Esophagus mucosa (tissue), 1 donor: ENCODE measurements around the gene PARD6B. TPM values are rescaled to one million over a fixed set of nuclear protein-coding genes. Genes with fewer than 3 reads are reported as not detected.
"Not testable (repeated sequence)": the region's sequence is repeated elsewhere in the genome, so short reads cannot be mapped to it uniquely, and the experiment has no call there.

Experiments used
- ATAC-seq: fragments of 200-7000 bp; cut with Tn5 transposase; one replicate; pipeline ENCODE4 v1.9.1; 2020
- total RNA-seq: library from RNA; stranded (reverse); gene quantifications from one replicate; pipeline ENCODE4 v1.2.4, GENCODE V29; 2023
- donor health status: DM: yes; HTN: yes; CAD: no.

The PARD6B gene
- total RNA-seq, result 6.5 TPM

DNA sequence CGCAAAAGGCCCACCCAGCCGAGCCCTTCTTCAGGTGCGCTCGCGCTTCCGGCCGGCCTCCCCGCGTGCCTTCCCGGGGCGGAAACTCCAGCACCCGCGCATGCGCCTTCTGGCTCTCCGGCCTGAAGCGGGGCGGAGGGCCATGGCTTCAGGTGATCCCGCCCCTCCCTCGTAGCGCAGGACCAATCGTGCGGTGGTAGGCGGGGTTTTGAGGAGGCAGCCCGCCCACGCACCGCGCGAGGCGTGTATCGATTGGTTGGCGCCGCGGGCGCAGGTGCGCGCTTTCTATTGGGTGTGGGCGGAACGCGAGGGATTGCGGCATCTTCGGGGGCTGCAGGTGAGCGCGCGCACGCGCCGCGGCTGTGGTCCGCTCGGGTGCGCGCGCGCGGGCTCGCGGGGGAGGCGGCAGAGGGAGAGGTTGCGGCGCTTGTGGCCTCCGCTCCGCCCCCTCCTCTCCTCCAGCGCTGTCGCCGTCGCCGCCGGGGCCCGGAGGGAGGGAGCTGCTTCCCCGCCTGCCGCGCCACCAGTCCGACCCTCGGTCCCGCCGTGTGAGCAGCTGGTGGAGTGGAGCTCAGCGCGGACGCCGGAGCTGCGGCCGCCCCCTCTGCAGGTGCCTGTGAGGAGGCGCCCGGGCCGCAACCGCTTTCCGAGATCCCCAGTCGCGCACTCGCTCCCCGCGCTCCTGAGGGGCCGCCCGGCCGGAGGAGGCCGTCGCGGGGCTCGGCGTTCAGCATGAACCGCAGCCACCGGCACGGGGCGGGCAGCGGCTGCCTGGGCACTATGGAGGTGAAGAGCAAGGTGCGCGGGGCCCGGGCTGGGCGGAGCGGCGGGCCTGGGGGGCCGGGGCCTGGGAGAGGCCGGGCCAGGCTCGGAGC lies at the start of gene PARD6B:
Gene PARD6B, plus strand, starts transcription at position 526 of the 875 bp plus-strand sequence. Its CDS starts 207 bp downstream, at position 733.
- ATAC-seq, result peak; percentile 96

GRCh38 chr20:50682065-50682464 lies 49.3 kb upstream of the PARD6B start:
- ATAC-seq, result no peak

- no peak for ATAC-seq
Measured at GRCh38 chr20:50682947-50683530, 48.3 kb upstream of the PARD6B start.

GRCh38 chr20:50683570-50683969 lies 47.8 kb upstream of the PARD6B start:
- no peak for ATAC-seq

- no peak for ATAC-seq
Measured at GRCh38 chr20:50686821-50687220, 44.6 kb upstream of the PARD6B start.

DNA sequence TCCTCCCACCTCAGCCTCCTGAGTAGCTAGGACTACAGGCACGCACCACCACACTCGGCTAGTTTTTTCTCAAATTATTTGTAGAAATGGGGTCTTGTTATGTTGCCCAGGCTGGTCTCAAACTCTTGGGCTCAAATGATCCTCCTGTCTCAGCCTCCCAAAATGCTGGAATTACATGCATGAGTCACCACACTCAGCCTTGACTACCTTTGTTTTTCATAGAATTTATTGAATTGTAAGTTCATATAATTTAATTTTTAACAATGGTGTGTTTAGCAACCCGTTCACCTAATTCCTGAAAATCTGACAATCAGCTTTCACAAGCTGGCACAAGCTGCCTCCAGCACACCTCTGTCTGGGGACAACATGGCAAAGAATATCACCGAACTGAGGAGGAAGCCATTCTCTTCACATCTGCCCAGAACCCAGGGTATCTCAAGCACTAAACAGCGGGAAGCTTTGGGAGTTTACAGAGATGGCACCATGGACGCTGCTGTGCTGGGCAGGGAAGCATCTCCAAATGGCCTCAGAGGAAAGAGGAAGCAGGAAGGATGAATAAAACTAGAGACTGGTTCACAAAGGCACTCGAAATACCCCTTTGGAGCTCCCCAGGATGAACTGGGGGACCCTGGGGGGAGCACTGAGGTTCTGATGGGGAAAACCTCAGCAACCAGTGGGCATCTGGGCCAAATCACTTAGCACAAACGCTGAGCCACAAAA lies 43.0 kb upstream of the PARD6B start:
- ATAC-seq, result no peak

DNA sequence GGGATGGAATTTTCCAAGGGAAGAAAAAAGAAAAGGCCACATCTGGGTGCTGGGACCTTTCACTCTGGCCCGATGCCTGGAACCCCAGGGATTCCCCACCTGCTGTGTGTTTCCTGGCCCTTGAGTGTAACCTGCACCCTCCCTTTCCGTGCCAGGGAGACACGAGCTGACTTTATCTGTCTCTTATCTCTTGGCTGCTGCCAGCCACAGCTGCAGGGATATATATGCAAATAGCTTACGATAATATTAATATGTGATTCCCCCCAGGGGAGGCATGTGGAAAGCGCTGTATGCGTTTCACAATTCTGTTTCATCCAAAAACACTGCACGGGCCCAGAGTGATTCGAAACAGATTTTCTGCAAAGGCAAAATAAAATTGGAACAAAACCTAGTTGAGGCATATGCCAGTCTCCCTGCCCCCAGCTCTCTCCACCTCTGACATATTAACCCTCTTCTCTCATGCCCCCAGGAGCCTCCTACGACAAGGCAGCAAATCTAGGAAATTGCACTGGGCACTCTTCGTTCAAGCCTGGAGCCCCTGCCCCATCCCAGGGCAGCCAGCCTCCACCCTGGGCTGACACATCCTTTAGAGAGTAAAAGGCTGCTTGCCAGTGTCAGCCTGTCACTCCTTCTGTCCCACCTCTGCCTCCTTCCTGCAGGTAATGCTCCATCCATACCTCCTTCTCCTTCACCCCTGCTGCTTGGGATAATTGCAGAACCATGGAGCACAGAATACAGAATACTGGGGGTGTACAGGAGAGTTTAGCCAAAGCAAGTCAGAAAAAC lies 41.3 kb upstream of the PARD6B start:
- no peak for ATAC-seq

GRCh38 chr20:50690650-50691572 lies 40.5 kb upstream of the PARD6B start, which contains the start of gene RIPOR3:
Gene RIPOR3 (minus strand): TSS chr20:50691542. CDS start chr20:50691128, 414 bp downstream.
- ATAC-seq, result peak; percentile 29

DNA sequence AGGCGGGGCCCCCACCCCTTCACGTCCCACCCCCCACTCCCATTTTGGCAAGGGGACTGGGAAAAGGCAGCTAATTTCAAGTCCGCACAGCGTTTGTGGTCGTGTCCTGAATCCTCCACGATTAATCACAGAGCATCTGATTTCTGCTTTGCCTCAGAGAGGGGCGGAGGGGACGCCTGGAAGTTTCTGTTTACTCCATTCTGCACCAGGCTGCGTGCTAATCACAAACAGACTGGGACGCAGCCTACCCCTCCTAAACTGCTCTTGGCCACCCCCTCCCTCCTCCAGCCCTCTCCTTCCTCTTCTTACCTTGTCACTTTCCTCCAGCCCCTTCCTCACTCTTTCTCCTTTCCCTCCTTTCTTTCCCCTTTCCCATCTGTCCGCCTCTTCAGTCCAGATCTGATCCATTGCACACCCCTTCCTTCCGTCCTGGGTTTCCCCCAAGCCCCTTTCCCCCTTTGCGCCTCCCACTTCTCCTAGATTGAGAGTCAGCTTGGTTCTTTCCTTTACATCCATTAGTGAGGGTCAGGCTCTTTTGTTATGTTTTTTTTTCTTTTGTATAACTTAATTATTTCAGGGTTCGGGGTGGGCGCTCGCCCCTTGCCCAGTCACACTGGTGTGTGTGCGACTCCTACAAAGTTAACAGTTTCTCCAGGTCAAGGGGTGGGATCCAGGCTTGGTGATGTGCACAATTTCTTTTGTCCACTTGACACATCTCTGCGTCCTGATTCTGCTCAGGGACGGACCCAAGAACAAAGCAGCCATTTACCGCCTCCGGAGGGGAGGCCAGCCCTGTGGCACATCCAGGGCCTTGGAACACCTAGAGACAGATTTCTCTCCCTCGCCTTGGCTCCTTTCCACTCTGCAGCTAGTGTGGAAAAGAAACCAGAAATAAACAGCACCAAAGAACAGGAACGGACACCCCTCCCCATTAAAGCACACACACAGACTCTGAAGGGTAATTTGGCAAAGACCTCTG lies 39.5 kb upstream of the PARD6B start:
- no peak for ATAC-seq

GRCh38 chr20:50692552-50692933 lies 38.8 kb upstream of the PARD6B start:
- ATAC-seq, result no peak

DNA sequence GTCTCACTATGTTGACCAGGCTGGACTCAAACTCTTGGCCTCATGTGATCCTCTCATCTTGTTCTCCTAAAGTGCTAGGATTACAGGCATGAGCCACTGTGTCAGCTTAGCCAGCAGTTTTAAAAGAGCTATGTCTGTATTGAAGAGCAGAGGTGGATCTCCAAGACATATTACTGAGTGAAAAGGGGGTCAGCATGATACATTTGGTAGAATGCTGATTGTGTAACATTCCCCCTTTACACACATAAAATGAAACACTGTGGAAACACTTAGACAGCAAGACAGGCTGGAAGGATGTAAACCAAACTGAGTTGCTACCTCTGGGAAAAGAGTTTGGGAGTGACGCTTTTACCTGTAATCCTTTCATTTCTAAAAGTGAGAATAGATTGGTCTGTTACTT lies 38.4 kb upstream of the PARD6B start:
- no peak for ATAC-seq

DNA sequence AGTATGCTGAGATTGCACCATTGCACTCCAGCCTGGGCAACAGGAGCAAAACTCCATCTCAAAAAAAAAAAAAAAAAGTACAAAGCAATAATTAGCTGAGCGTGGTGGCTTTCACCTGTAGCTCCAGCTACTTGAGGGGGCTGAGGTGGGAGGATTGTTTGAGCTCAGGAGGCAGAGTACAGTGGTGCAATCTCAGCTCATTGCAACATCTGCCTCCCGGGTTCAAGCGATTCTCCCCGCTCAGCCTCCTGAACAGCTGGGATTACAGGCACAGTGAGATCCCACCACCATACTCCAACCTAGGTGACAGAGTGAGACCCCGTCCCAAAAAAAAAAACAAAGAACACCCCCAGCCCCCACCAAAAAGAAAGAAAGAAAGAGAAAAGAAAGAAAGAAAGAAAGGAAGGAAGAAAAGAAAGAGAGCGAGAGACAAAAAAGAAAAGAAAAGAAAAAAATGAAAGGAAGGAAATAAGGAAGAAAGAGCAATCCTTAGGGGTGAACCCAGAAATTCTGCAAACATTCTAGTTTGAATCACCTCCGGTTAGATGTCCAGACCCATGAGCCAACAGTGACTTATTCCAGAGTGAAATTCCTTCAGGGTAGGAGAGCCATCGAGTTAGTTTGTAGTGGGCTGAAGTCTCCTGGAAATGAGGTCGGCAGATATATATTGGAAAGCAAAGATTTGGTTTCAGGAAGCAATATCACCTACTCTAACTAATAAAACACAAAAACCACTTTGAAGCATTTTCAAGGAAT lies 36.8 kb upstream of the PARD6B start:
- no peak for ATAC-seq

DNA sequence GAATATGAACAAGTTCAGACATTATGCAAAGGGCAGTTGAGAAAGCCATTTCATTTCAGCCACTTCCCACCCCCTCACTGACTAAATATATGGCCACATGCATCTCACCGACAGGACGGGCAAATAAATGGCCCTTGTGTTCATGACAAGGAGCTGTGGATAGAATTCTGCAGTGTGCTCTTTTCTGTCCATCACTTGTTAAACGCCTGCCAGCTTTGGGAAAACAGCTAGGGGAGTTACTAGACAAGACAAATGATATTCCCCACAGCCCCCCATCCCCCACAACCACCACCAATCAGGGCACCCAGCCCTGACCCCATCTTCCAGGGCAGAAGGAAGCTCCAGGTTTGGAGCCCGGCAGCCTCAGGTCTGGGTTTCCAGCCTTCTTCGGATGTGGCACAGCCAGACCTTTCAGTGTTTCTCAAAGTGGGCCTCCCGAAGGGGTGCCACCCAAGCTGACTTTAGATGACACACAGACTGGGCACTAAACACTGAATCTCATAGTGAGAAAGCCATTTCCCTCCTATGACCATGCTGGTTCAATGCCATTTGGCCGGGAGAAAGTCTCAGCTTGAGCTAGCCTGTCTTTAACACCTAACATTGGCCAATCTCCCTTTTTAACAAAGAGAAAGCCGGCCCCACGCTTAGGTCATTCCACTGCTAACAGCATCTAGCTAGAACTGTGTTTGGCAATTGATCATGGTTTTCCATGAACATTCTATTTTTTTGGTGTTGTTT lies 36.1 kb upstream of the PARD6B start:
- ATAC-seq, result no peak

DNA sequence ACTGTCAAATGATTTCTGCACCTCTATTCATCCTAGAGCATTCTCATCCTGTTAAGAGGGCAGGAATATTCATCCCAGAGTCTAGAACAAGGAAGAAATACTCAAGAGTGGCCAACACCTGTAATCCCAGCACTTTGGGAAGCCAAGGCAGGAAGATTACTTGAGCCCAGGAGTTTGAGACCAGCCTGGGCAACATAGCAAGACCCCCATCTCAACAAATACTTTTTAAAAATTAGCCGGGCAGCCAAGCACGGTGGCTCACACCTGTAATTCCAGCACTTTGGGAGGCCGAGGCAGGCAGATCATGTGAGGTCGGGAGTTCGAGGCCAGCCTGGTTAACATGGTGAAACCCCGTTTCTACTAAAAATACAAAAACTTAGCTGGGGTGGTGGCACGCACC lies 33.1 kb upstream of the PARD6B start:
- ATAC-seq, result not testable (repeated sequence)

GRCh38 chr20:50699688-50700087 lies 31.7 kb upstream of the PARD6B start:
- no peak for ATAC-seq

DNA sequence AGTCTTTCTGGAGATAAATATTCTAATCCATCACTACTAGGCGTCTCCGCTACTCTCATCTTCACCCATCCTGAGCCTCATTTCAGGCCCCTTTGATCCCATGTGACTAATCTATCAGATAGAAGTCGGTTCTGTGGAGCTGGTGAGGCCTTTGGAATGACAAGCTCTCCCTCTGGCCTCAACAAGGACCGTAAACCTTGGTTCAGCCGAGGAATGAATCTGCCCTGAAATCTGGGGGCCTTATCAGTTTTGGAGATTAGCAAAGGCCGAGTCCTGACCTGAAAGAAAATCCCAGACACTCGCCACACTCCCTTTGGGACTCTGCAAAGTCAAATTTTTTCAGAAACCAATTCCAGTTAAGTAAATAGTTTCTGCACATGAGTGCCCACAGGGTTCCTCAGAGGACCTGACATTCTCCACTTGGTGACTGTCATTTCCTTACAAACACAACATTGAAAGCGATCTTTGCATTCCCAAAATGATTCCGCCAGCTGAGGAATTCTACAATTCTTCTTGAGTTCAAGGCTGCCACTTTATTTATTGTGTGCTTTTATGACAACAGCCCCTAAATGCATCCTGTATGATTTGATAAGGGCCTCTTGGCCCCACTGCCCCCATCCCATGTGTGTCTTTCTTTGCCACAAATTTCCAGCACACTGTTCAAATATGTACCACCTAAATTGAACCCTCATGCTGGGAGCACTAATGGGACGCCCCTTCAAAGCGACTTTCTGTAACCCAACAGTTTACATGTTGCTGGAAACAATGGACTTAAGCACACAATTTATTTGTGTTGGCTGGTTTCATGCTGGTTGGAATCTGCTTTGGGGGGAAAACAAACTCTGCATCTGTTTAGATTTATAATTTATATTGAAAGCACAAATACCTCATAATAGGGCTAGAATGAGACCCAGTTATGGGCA lies 30.1 kb upstream of the PARD6B start:
- no peak for ATAC-seq

DNA sequence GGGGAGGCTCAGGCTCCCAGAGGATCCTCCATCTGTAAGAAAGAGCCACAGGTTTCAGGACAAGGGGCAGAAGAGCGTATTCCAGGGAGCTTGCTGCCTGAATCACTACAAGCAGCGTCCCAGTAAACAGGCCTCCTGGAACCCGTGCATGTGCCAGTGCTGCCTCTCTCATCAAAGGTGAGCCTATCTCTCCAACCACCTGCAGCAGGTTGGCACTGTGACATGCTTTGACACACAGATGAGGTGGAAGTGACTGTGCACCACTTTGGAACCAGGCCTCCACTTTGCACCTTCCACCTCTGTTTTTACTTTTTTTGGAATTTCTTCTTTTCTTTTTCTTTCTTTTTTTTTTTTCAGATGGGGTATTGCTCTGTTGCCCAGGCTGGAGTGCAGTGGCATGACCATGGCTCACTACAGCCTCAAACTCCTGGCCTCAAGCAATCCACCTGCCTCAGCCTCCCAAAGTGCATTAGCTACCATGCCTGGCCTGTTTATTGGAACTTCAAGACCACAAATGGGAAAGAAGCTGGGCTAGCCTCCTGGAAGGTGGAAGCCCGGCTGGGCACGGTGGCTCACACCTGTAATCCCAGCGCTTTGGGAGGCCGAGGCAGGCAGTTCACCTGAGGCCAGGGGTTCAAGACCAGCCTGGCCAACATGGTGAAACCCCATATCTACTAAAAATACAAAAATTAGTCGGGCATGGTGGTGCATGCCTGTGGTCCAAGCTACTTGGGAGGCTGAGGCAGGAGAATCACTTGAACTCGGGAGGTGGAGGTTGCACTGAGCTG lies 27.5 kb upstream of the PARD6B start:
- ATAC-seq, result not testable (repeated sequence)
